ENCODE results near the gene RAB34.

RAB34 gene

DNA sequence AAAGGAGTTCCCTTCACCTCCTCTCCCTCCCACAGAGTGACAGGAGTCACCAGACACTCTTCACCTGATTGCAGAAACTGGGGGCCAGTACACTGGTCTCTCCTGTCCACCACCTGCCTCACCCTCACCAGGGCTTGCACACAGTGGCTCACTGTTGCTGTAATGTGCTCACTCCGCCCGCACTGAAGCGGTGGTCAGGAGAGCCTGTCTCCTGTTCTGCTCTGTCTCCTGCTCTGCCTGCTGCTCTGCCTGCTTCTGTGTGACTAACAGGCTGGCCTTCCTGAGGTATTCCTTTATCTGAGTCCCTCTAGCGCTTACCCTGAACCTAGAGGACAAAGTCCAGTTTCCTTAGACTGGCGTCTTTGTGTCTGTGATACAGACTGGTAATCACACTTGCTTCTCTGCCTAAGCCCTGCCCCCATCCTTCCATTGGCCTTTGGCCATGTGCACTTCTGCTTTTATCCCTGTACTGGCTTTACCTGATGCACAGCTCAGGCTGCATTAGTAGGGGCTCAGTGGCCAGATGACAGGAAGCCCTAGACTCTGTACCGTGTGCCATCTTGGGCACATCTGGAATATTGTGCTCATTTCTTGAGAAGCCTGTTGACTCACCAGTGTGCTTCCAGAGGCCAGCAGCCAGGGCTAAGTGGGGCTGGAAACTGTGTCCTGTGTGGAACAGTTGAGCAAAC lies 19.3 kb downstream of the RAB34 start:
- WGBS (ENCODE audit: extremely low coverage, insufficient coverage, low lambda C conversion rate) = no CpG with 5 or more reads among the region's 6 CpGs
- H3K18ac ChIP-seq (ENCODE audit: low read length) = no peak overlapping the region
- no peaks in the 10 kb centered on the region for H3K27me3 ChIP-seq (ENCODE audit: insufficient read depth, low read length, poor library complexity)
- H3K23ac ChIP-seq (ENCODE audit: low read length) = no peak overlapping the region
- no peak overlapping the region for H3K4me2 ChIP-seq (ENCODE audit: low read length)
- H3K27ac ChIP-seq (ENCODE audit: low read depth, low read length) = no peak overlapping the region
- H3K9ac ChIP-seq (ENCODE audit: low read length) = no peak overlapping the region
- no peaks in the 10 kb centered on the region for H3K4me1 ChIP-seq (ENCODE audit: control insufficient read depth, low read depth, low read length)
- H3K56ac ChIP-seq (ENCODE audit: low read length) = no peak overlapping the region
- no peak for DNase-seq
- H2AK5ac ChIP-seq (ENCODE audit: low read length) = no peak overlapping the region
- no peak overlapping the region for H3K4me3 ChIP-seq (ENCODE audit: low read length)
- H4K5ac ChIP-seq (ENCODE audit: low read length) = no peak overlapping the region
- H3K36me3 ChIP-seq (ENCODE audit: control insufficient read depth, insufficient read depth, low read length) = peaks cover 46% of the 10 kb centered on the region
- H2BK120ac ChIP-seq (ENCODE audit: low read depth, low read length) = no peak overlapping the region
- no peaks in the 10 kb centered on the region for H3K79me1 ChIP-seq (ENCODE audit: low read length)
- H3K79me2 ChIP-seq (ENCODE audit: control insufficient read depth, insufficient read depth, low read length) = no peaks in the 10 kb centered on the region
- no peak overlapping the region for H3K4ac ChIP-seq (ENCODE audit: low read depth, low read length)
- no peak overlapping the region for H4K8ac ChIP-seq (ENCODE audit: low read depth, low read length)
- no peak overlapping the region for H2BK15ac ChIP-seq (replicated peaks; ENCODE audit: low read depth)
- no peak overlapping the region for H2BK5ac ChIP-seq (ENCODE audit: low read length)

- H3K36me3 ChIP-seq (ENCODE audit: control insufficient read depth, insufficient read depth, low read length) = peaks cover 37% of the 10 kb centered on the region
- no CpG with 5 or more reads among the region's 1 CpG for WGBS (ENCODE audit: extremely low coverage, insufficient coverage, low lambda C conversion rate)
- no peaks in the 10 kb centered on the region for H3K27me3 ChIP-seq (ENCODE audit: insufficient read depth, low read length, poor library complexity)
Measured at GRCh38 chr17:28693869-28694268, 23.8 kb downstream of the RAB34 start.

DNA sequence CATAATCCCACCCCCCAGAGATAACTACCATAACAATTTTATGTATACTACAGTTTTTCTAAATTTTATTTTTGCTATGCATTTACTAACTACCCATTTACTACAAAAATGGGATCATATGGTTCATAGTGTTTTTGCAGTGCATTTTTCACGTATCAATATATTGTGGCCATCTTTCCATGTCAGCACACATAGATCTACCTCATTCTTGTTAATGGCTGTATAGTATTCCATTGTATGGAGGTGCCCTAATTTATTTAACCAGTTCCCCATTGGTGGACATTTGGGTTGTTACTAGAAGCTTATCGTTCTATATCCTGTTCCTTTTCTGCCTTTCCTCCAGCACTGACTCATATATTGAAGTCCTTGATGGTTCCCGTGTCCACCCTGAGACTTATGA lies 28.7 kb downstream of the RAB34 start:
- no peak overlapping the region for H3K27ac ChIP-seq (ENCODE audit: low read depth, low read length)
- no peak overlapping the region for H3K23ac ChIP-seq (ENCODE audit: low read length)
- H3K27me3 ChIP-seq (ENCODE audit: insufficient read depth, low read length, poor library complexity) = no peaks in the 10 kb centered on the region
- H3K36me3 ChIP-seq (ENCODE audit: control insufficient read depth, insufficient read depth, low read length) = peaks cover 36% of the 10 kb centered on the region
- H3K18ac ChIP-seq (ENCODE audit: low read length) = no peak overlapping the region
- H3K56ac ChIP-seq (ENCODE audit: low read length) = no peak overlapping the region
- H3K79me1 ChIP-seq (ENCODE audit: low read length) = no peaks in the 10 kb centered on the region
- no peak overlapping the region for H3K4ac ChIP-seq (ENCODE audit: low read depth, low read length)
- H4K8ac ChIP-seq (ENCODE audit: low read depth, low read length) = no peak overlapping the region
- no peaks in the 10 kb centered on the region for H3K4me1 ChIP-seq (ENCODE audit: control insufficient read depth, low read depth, low read length)
- no peak overlapping the region for H2BK5ac ChIP-seq (ENCODE audit: low read length)
- no peak overlapping the region for H3K9ac ChIP-seq (ENCODE audit: low read length)
- H2BK15ac ChIP-seq (replicated peaks; ENCODE audit: low read depth) = no peak overlapping the region
- WGBS (ENCODE audit: extremely low coverage, insufficient coverage, low lambda C conversion rate) = no CpG with 5 or more reads among the region's 3 CpGs
- no peak overlapping the region for H4K5ac ChIP-seq (ENCODE audit: low read length)
- no peak for DNase-seq
- H2BK120ac ChIP-seq (ENCODE audit: low read depth, low read length) = no peak overlapping the region
- no peaks in the 10 kb centered on the region for H3K79me2 ChIP-seq (ENCODE audit: control insufficient read depth, insufficient read depth, low read length)
- no peak overlapping the region for H2AK5ac ChIP-seq (ENCODE audit: low read length)
- no peak overlapping the region for H3K4me2 ChIP-seq (ENCODE audit: low read length)
- H3K4me3 ChIP-seq (ENCODE audit: low read length) = no peak overlapping the region

More at GRCh38 chr17:28693869-28694268, 23.8 kb downstream of the RAB34 start:
- DNase-seq = no peak
- Histone ChIP-seq H2BK15ac (replicated peaks; ENCODE audit: low read depth) (no peak overlapping the region), H2AK5ac (ENCODE audit: low read length) (no peak overlapping the region), H3K4me1 (ENCODE audit: control insufficient read depth, low read depth, low read length) (no peaks in the 10 kb centered on the region), H3K9ac (ENCODE audit: low read length) (no peak overlapping the region), H3K27ac (ENCODE audit: low read depth, low read length) (no peak overlapping the region), H3K4me2 (ENCODE audit: low read length) (no peak overlapping the region), H4K5ac (ENCODE audit: low read length) (no peak overlapping the region), H3K56ac (ENCODE audit: low read length) (no peak overlapping the region), H4K8ac (ENCODE audit: low read depth, low read length) (no peak overlapping the region), H3K23ac (ENCODE audit: low read length) (no peak overlapping the region), H2BK5ac (ENCODE audit: low read length) (no peak overlapping the region), H3K4me3 (ENCODE audit: low read length) (no peak overlapping the region), H3K4ac (ENCODE audit: low read depth, low read length) (no peak overlapping the region), H3K79me1 (ENCODE audit: low read length) (no peaks in the 10 kb centered on the region), H2BK120ac (ENCODE audit: low read depth, low read length) (no peak overlapping the region), H3K18ac (ENCODE audit: low read length) (no peak overlapping the region), H3K79me2 (ENCODE audit: control insufficient read depth, insufficient read depth, low read length) (no peaks in the 10 kb centered on the region)

DNA sequence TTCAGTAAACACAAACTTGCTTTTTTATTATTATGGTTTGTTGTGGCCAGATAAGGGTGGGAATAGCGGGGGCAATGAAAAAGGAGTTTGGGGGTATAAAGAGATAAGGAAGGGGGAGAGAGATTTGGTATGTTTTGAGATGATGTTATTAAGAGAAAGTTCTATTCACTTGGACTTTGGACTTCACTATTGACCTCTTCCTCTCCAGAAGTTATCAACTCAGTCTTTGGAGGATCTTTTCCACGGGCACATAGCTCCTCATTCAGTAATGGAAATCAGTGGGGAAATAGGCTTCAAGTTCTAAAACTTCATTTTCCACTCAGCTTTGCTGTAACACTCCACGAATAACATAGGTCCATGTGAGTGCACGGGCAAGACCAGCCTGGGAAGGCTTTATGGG lies 29.2 kb downstream of the RAB34 start:
- H3K36me3 ChIP-seq (ENCODE audit: control insufficient read depth, insufficient read depth, low read length) = peaks cover 35% of the 10 kb centered on the region
- no peak overlapping the region for H2BK15ac ChIP-seq (replicated peaks; ENCODE audit: low read depth)
- H4K5ac ChIP-seq (ENCODE audit: low read length) = no peak overlapping the region
- no peaks in the 10 kb centered on the region for H3K27me3 ChIP-seq (ENCODE audit: insufficient read depth, low read length, poor library complexity)
- no peak overlapping the region for H3K4me3 ChIP-seq (ENCODE audit: low read length)
- no peaks in the 10 kb centered on the region for H3K4me1 ChIP-seq (ENCODE audit: control insufficient read depth, low read depth, low read length)
- WGBS (ENCODE audit: extremely low coverage, insufficient coverage, low lambda C conversion rate) = 100% methylated on average over 1 of the region's 4 CpGs
- no peaks in the 10 kb centered on the region for H3K79me2 ChIP-seq (ENCODE audit: control insufficient read depth, insufficient read depth, low read length)
- no peaks in the 10 kb centered on the region for H3K79me1 ChIP-seq (ENCODE audit: low read length)
- H2BK5ac ChIP-seq (ENCODE audit: low read length) = no peak overlapping the region
- H3K9ac ChIP-seq (ENCODE audit: low read length) = no peak overlapping the region
- no peak overlapping the region for H3K4me2 ChIP-seq (ENCODE audit: low read length)
- no peak overlapping the region for H3K23ac ChIP-seq (ENCODE audit: low read length)
- no peak overlapping the region for H3K56ac ChIP-seq (ENCODE audit: low read length)
- H4K8ac ChIP-seq (ENCODE audit: low read depth, low read length) = no peak overlapping the region
- H3K18ac ChIP-seq (ENCODE audit: low read length) = no peak overlapping the region
- DNase-seq = no peak
- no peak overlapping the region for H2BK120ac ChIP-seq (ENCODE audit: low read depth, low read length)
- no peak overlapping the region for H3K27ac ChIP-seq (ENCODE audit: low read depth, low read length)
- no peak overlapping the region for H2AK5ac ChIP-seq (ENCODE audit: low read length)
- no peak overlapping the region for H3K4ac ChIP-seq (ENCODE audit: low read depth, low read length)

- H3K79me2 ChIP-seq (ENCODE audit: control insufficient read depth, insufficient read depth, low read length) = no peaks in the 10 kb centered on the region
- peaks cover 48% of the 10 kb centered on the region for H3K36me3 ChIP-seq (ENCODE audit: control insufficient read depth, insufficient read depth, low read length)
- no peaks in the 10 kb centered on the region for H3K27me3 ChIP-seq (ENCODE audit: insufficient read depth, low read length, poor library complexity)
- no peak overlapping the region for H3K23ac ChIP-seq (ENCODE audit: low read length)
- H3K79me1 ChIP-seq (ENCODE audit: low read length) = no peaks in the 10 kb centered on the region
- no peak overlapping the region for H3K56ac ChIP-seq (ENCODE audit: low read length)
- no peak overlapping the region for H4K5ac ChIP-seq (ENCODE audit: low read length)
- DNase-seq = no peak
- no peak overlapping the region for H2BK120ac ChIP-seq (ENCODE audit: low read depth, low read length)
- H3K27ac ChIP-seq (ENCODE audit: low read depth, low read length) = no peak overlapping the region
- no peak overlapping the region for H4K8ac ChIP-seq (ENCODE audit: low read depth, low read length)
- H2BK15ac ChIP-seq (replicated peaks; ENCODE audit: low read depth) = no peak overlapping the region
- no peak overlapping the region for H2BK5ac ChIP-seq (ENCODE audit: low read length)
- no peak overlapping the region for H3K4me2 ChIP-seq (ENCODE audit: low read length)
- no peak overlapping the region for H3K4me3 ChIP-seq (ENCODE audit: low read length)
- no peak overlapping the region for H3K9ac ChIP-seq (ENCODE audit: low read length)
- H3K4me1 ChIP-seq (ENCODE audit: control insufficient read depth, low read depth, low read length) = no peaks in the 10 kb centered on the region
- no peak overlapping the region for H3K4ac ChIP-seq (ENCODE audit: low read depth, low read length)
- H2AK5ac ChIP-seq (ENCODE audit: low read length) = no peak overlapping the region
- no peak overlapping the region for H3K18ac ChIP-seq (ENCODE audit: low read length)
- no CpG with 5 or more reads among the region's 4 CpGs for WGBS (ENCODE audit: extremely low coverage, insufficient coverage, low lambda C conversion rate)
Measured at GRCh38 chr17:28686296-28686695, 31.4 kb downstream of the RAB34 start.

DNA sequence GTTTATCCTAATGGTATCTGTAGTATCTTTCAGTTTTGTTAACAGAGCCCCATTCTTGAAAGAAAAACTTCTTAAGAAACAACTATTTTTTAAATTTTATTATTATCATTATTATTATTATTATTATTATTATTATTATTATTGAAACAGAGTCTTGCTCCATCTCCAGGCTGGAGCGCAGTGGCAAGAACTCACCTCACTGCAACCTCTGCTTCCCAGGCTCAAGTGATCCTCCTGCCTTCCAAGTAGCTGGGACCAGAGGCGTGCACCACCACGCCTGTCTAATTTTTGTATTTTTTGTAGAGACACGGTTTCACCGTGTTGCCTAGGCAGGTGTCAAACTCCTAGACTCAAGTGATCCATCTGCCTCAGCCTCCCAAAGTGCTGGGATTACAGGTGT lies 32.3 kb downstream of the RAB34 start:
- no peak overlapping the region for H3K27ac ChIP-seq (ENCODE audit: low read depth, low read length)
- no peak overlapping the region for H3K4me2 ChIP-seq (ENCODE audit: low read length)
- H3K4me1 ChIP-seq (ENCODE audit: control insufficient read depth, low read depth, low read length) = no peaks in the 10 kb centered on the region
- WGBS (ENCODE audit: extremely low coverage, insufficient coverage, low lambda C conversion rate) = no CpG with 5 or more reads among the region's 5 CpGs
- no peak overlapping the region for H2BK15ac ChIP-seq (replicated peaks; ENCODE audit: low read depth)
- no peaks in the 10 kb centered on the region for H3K27me3 ChIP-seq (ENCODE audit: insufficient read depth, low read length, poor library complexity)
- no peaks in the 10 kb centered on the region for H3K79me1 ChIP-seq (ENCODE audit: low read length)
- H4K8ac ChIP-seq (ENCODE audit: low read depth, low read length) = no peak overlapping the region
- peaks cover 44% of the 10 kb centered on the region for H3K36me3 ChIP-seq (ENCODE audit: control insufficient read depth, insufficient read depth, low read length)
- no peak overlapping the region for H3K4ac ChIP-seq (ENCODE audit: low read depth, low read length)
- H2BK5ac ChIP-seq (ENCODE audit: low read length) = no peak overlapping the region
- H3K18ac ChIP-seq (ENCODE audit: low read length) = no peak overlapping the region
- no peak overlapping the region for H3K9ac ChIP-seq (ENCODE audit: low read length)
- H2AK5ac ChIP-seq (ENCODE audit: low read length) = no peak overlapping the region
- no peak overlapping the region for H3K23ac ChIP-seq (ENCODE audit: low read length)
- no peak overlapping the region for H3K4me3 ChIP-seq (ENCODE audit: low read length)
- no peak overlapping the region for H3K56ac ChIP-seq (ENCODE audit: low read length)
- H2BK120ac ChIP-seq (ENCODE audit: low read depth, low read length) = no peak overlapping the region
- no peak overlapping the region for H4K5ac ChIP-seq (ENCODE audit: low read length)
- DNase-seq = no peak
- H3K79me2 ChIP-seq (ENCODE audit: control insufficient read depth, insufficient read depth, low read length) = no peaks in the 10 kb centered on the region

All from mesendoderm (in vitro differentiated cells).